Measurements from ENCODE around the gene KEAP1.
A peak's percentile ranks its signal among the peaks of the same experiment; 100 is the strongest.
"Not testable (repeated sequence)": the region's sequence is repeated elsewhere in the genome, so short reads cannot be mapped to it uniquely, and the experiment has no call there.

Gene KEAP1

GRCh38 chr19:10491472-10492047 lies 11.6 kb downstream of the KEAP1 start:
- no peak for DNase-seq

GRCh38 chr19:10486551-10486950 lies 16.6 kb downstream of the KEAP1 start:
- no peak for DNase-seq

GRCh38 chr19:10478903-10479384 lies 24.2 kb downstream of the KEAP1 start:
- DNase-seq: peak; percentile 94 to 95

- DNase-seq: no peak
These were observed 24.7 kb downstream of the KEAP1 start for GRCh38 chr19:10478476-10478875.

- no peak for DNase-seq
These were observed 28.1 kb downstream of the KEAP1 start for GRCh38 chr19:10474962-10475451.

- DNase-seq: no peak
These were observed 30.0 kb downstream of the KEAP1 start for GRCh38 chr19:10473192-10473591.

GRCh38 chr19:10471909-10472308 lies 31.2 kb downstream of the KEAP1 start:
- peak in 1 of 2 donors; percentile 46 for DNase-seq

- DNase-seq: no peak
These were observed 35.0 kb downstream of the KEAP1 start for GRCh38 chr19:10468133-10468532.

- DNase-seq: no peak
These were observed 36.0 kb downstream of the KEAP1 start for GRCh38 chr19:10467104-10467706.

GRCh38 chr19:10464456-10464855 lies 38.7 kb downstream of the KEAP1 start:
- DNase-seq: no peak

GRCh38 chr19:10462557-10462956 lies 40.6 kb downstream of the KEAP1 start:
- no peak for DNase-seq

- DNase-seq: not testable (repeated sequence)
These were observed 41.1 kb downstream of the KEAP1 start for GRCh38 chr19:10462042-10462441.

GRCh38 chr19:10461047-10461949 lies 41.9 kb downstream of the KEAP1 start:
- peak; percentile 90 to 92 for DNase-seq

- no peak for DNase-seq
These were observed 42.5 kb downstream of the KEAP1 start for GRCh38 chr19:10460714-10461046.

- DNase-seq: not testable (repeated sequence)
These were observed 44.4 kb downstream of the KEAP1 start for GRCh38 chr19:10458733-10459132.

- no peak for DNase-seq
These were observed 48.9 kb downstream of the KEAP1 start for GRCh38 chr19:10454267-10454666.

- no peak for DNase-seq
These were observed 49.3 kb downstream of the KEAP1 start for GRCh38 chr19:10453852-10454251.

- DNase-seq: no peak
These were observed 50.2 kb downstream of the KEAP1 start for GRCh38 chr19:10452726-10453618.

GRCh38 chr19:10450853-10451609 lies 52.1 kb downstream of the KEAP1 start:
- DNase-seq: no peak

- DNase-seq: no peak
These were observed 52.8 kb downstream of the KEAP1 start for GRCh38 chr19:10450191-10450852.

GRCh38 chr19:10449037-10449436 lies 54.1 kb downstream of the KEAP1 start:
- DNase-seq: no peak

All from CD4-positive, alpha-beta T cell treated with Interleukin-4 for 1 hour (primary cell).